Right lobe of liver (tissue), 6 donors: Measurements from ENCODE around the gene CLEC16A. TPM values are rescaled to one million over a fixed set of nuclear protein-coding genes. Genes with fewer than 3 reads are reported as not detected.

Experiments
- ATAC-seq, 4 donors: fragments of 200-7000 bp; cut with Tn5 transposase; one replicate each; pipeline ENCODE4 v1.9.1; 2020; ENCODE audit warnings: mild to moderate bottlenecking in 4 of 4, moderate library complexity in 4 of 4
- DNase-seq, 3 donors: peaks; one replicate each; pipeline ENCODE4 v3.0.0-alpha.2; 2020
- H3K27ac ChIP-seq, 3 donors: fragments of 200-600 bp; one replicate each; pipeline ENCODE4 v1.8.0; 2022
- H3K27me3 ChIP-seq, 2 donors: fragments of 200-600 bp; one replicate each; pipeline ENCODE4 v1.8.0; 2022
- H3K36me3 ChIP-seq, 4 donors: fragments of 200-600 bp; sonication (generic) in 1 of 4; one replicate each; pipeline versions ENCODE4 v1.5.1 to v1.8.0; 2017 to 2022; ENCODE audit warnings: control low read depth in 1 of 4
- H3K4me1 ChIP-seq, 4 donors: fragments of 200-600 bp; sonication (generic) in 1 of 4; one replicate each; pipeline versions ENCODE4 v1.5.1 to v1.8.0; 2017 to 2022; ENCODE audit warnings: control low read depth in 1 of 4
- H3K4me3 ChIP-seq, 3 donors: fragments of 200-600 bp; one replicate each; pipeline ENCODE4 v1.8.0; 2022
- H3K9me3 ChIP-seq, 4 donors: fragments of 200-600 bp; sonication (generic) in 1 of 4; one replicate each; pipeline versions ENCODE4 v1.5.1 to v1.8.0; 2017 to 2022; ENCODE audit warnings: control low read depth in 1 of 4
- CTCF ChIP-seq, 4 donors: fragments of 200-600 bp in 3 of 4; fragments of 450-650 bp in 1 of 4; IDR thresholded peaks; one replicate each; pipeline versions ENCODE4 v1.5.1 to v1.8.0; 2016 to 2022; ENCODE audit warnings: antibody characterized with exemption in 4 of 4, mild to moderate bottlenecking in 2 of 4
- POLR2A ChIP-seq: fragments of 450-650 bp; IDR thresholded peaks from one replicate; pipeline ENCODE4 v1.6.1; 2017; ENCODE audit warnings: antibody characterized with exemption, mild to moderate bottlenecking
- WGBS: methylation state at CpG from one replicate; pipeline ENCODE4 v1.1.6; 2018; ENCODE audit warnings: low coverage, low lambda C conversion rate; ENCODE audit not compliant: insufficient coverage; ENCODE audit errors: missing lambda C conversion rate; 5-methylcytosine and 5-hydroxymethylcytosine counted together
- intact Hi-C, 2 donors: fragments of 100-400 bp; cut with DNase I; formaldehyde crosslinking; loops; one replicate each; pipeline versions ENCODE4 v1.11.2 to v1.14.1; 2022
- total RNA-seq, 6 experiments: library from RNA; depleted of rRNA in 2 of 6; stranded (reverse); fragments of >200 nt in 2 of 6; fragmentation: NEBNext Ultra II Directional in 3 of 6; extraction: Animal tissue kit (Norgen Biotek cat#: 25700) in 3 of 6; gene quantifications; one replicate each; pipeline versions ENCODE4 v1.1.0 to v1.2.4, GENCODE V29; 2016 to 2023
- donor health status: DM: no; HTN: yes; CAD: no.
- donor health status: DM: no; HTN: no; CAD: no.
- donor health status: DM: no; HTN: no; CAD: no.
- donor health status: DM: no; HTN: yes; CAD: no.
- donor health status: DM: no; HTN: yes; CAD: no.

Gene CLEC16A
- total RNA-seq, 6 experiments from 2014 or later, result 15.2 to 25.9 (median 19.8) TPM

GRCh38 chr16:10990378-10990777, 46.0 kb downstream of the CLEC16A start:
- intact Hi-C loops, result no loop called here
- DNase-seq, result no peak
- H3K4me1 ChIP-seq, result no peaks in the 10 kb centered on the region
- 83% methylated on average over 3 of the region's 5 CpGs for WGBS
- no peaks in the 10 kb centered on the region for H3K9me3 ChIP-seq
- no peak for ATAC-seq
- H3K36me3 ChIP-seq, result peaks cover 0 to 10% (median 6%) of the 10 kb centered on the region in 4 donors
- H3K4me3 ChIP-seq, result no peak overlapping the region
- TF ChIP-seq POLR2A, result no peak
- no peak for TF ChIP-seq CTCF (IDR thresholded peaks at IDR 0.05)
- H3K27ac ChIP-seq, result no peak overlapping the region
- H3K27me3 ChIP-seq, result no peaks in the 10 kb centered on the region

DNA sequence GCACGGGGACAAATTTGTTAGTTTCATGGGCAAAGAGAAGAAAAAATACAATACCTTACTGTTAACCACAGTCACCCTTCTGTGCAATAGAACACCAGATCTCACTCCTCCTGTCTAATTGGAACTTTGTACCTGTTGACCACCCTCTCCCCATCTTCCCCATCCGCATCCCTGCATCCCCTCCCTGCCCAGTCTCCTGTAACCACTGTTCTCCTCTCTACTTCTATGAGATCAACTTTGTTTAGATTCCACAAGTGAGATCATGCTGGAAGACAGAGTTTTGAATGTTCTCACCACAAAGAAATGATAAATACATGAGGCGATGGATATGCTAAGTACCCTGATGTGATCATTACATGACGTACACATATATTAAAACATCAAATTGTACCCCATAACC, 47.7 kb downstream of the CLEC16A start:
- Histone ChIP-seq H3K27ac (no peak overlapping the region), H3K9me3 (no peaks in the 10 kb centered on the region), H3K27me3 (no peaks in the 10 kb centered on the region), H3K4me1 (no peaks in the 10 kb centered on the region), H3K4me3 (no peak overlapping the region), H3K36me3 (peaks cover 0 to 10% (median 6%) of the 10 kb centered on the region in 4 donors)
- intact Hi-C loops, result no loop called here
- TF ChIP-seq POLR2A (no peak), CTCF (IDR thresholded peaks at IDR 0.05) (no peak)
- DNase-seq (no peak), ATAC-seq (no peak)
- WGBS, result 77% methylated on average over 3 of the region's 4 CpGs

DNA sequence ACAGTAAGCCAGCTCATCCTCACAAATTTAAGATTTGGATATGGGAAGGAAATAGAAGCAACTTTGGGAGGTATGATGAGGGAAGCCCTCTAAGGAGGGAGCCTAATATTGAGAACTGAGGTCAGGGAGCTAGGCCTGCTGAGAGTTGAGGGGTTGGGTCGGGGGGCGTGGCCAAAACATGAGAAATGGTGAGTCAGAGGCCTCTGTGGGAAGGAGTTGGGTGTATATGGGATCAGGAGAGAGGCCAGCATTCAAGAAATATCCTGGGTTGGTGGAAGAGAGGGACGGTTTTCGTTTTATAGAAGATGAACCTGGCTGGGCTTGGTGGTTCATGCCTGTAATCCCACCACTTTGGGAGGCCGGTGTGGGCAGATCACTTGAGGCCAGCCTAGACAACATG, 48.4 kb downstream of the CLEC16A start:
- Histone ChIP-seq H3K27ac (no peak overlapping the region), H3K9me3 (no peaks in the 10 kb centered on the region), H3K27me3 (no peaks in the 10 kb centered on the region), H3K4me1 (no peaks in the 10 kb centered on the region), H3K4me3 (no peak overlapping the region), H3K36me3 (peaks cover 0 to 10% (median 4%) of the 10 kb centered on the region in 4 donors)
- 82% methylated on average over 4 of the region's 5 CpGs for WGBS
- intact Hi-C loops, result no loop called here
- TF ChIP-seq POLR2A, result no peak
- no peak for TF ChIP-seq CTCF (IDR thresholded peaks at IDR 0.05)
- no peak for DNase-seq
- peak in 1 of 4 donors; percentile 33 for ATAC-seq

GRCh38 chr16:10993649-10994048, 49.3 kb downstream of the CLEC16A start:
- H3K27ac ChIP-seq, result no peak overlapping the region
- WGBS, result 98% methylated on average over 6 of the region's 6 CpGs
- no peaks in the 10 kb centered on the region for H3K27me3 ChIP-seq
- no peak overlapping the region for H3K4me3 ChIP-seq
- ATAC-seq (no peak), DNase-seq (no peak)
- TF ChIP-seq CTCF (IDR thresholded peaks at IDR 0.05) (no peak), POLR2A (no peak)
- H3K9me3 ChIP-seq, result no peaks in the 10 kb centered on the region
- no peaks in the 10 kb centered on the region for H3K4me1 ChIP-seq
- intact Hi-C loops, result no loop called here
- H3K36me3 ChIP-seq, result peaks cover 0 to 10% (median 4%) of the 10 kb centered on the region in 4 donors

DNA sequence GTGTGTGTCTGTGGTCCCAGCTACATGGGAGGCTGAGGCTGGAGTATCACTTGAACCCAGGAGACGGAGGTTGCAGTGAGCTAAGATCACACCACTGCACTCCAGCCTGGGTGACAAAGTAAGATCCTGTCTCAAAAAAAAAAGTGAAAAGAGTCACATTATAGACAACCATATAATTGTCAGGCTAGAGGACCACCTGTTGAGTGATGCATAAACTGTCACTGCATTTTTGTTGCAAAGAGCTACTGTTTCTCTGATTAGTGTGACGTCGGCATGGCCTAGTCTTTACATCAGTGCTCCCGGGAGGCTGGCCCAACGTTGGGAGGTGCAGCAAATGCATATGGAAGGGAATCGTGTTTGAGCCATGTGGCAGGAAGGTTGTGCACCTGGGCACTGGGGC, 50.2 kb downstream of the CLEC16A start:
- Histone ChIP-seq H3K27ac (no peak overlapping the region), H3K36me3 (peaks cover 0 to 7% (median 2%) of the 10 kb centered on the region in 4 donors), H3K4me3 (no peak overlapping the region), H3K9me3 (no peaks in the 10 kb centered on the region), H3K4me1 (no peaks in the 10 kb centered on the region), H3K27me3 (no peaks in the 10 kb centered on the region)
- no peak for TF ChIP-seq POLR2A
- TF ChIP-seq CTCF (IDR thresholded peaks at IDR 0.05), result no peak
- 100% methylated on average over 1 of the region's 6 CpGs for WGBS
- intact Hi-C loops, result no loop called here
- ATAC-seq (no peak), DNase-seq (no peak)
